Activated CD4-positive, alpha-beta memory T cell treated with anti-CD3 and anti-CD28 coated beads for 36 hours (primary cell): ENCODE results near the gene WWC1. TPM values are rescaled to one million over a fixed set of nuclear protein-coding genes. Genes with fewer than 3 reads are reported as not detected.

ENCODE experiments used
- total RNA-seq, 2 experiments: library from RNA; stranded (reverse); gene quantifications; one replicate each; pipeline ENCODE4 v1.2.3, GENCODE V29; 2021

Gene WWC1
- total RNA-seq, 2 experiments from 2014 or later, result 0.82 to 1.3 TPM

Other genes starting within 250 kb of the WWC1 start
- 100 to 1,000 TPM in 1 of 2 experiments, 10 to 100 TPM in 1; 98.6 to 101 TPM for gene RARS1, start 194.8 kb downstream of the WWC1 start, total RNA-seq
- under 1 TPM; 0.15 to 0.29 TPM for gene FBLL1, start 237.7 kb downstream of the WWC1 start, total RNA-seq